RWPE2 (cell line): Measurements from ENCODE around the gene BCO2.
"Not testable (repeated sequence)": the region's sequence is repeated elsewhere in the genome, so short reads cannot be mapped to it uniquely, and the experiment has no call there.

Experiments used
- ATAC-seq: fragments of 200-7000 bp; cut with Tn5 transposase; 3 replicates; pipeline ENCODE4 v1.9.1; 2021; ENCODE audit warnings: low read depth
- DNase-seq: peaks from one replicate; pipeline ENCODE4 v3.0.0-alpha.2; 2020; ENCODE audit warnings: low spot score
- H3K27ac ChIP-seq: fragments of 450-650 bp; 2 replicates; pipeline ENCODE4 v1.5.1; 2017; ENCODE audit warnings: mild to moderate bottlenecking; ENCODE audit not compliant: poor library complexity, severe bottlenecking
- H3K27me3 ChIP-seq: fragments of 250-450 bp; sonication (Bioruptor Pico); 2 replicates; pipeline ENCODE4 v1.5.1; 2021; ENCODE audit warnings: mild to moderate bottlenecking, moderate library complexity; ENCODE audit not compliant: insufficient read depth, poor library complexity, severe bottlenecking
- H3K36me3 ChIP-seq: fragments of 250-450 bp; sonication (Bioruptor Pico); 2 replicates; pipeline ENCODE4 v1.5.1; 2020; ENCODE audit warnings: low read depth, mild to moderate bottlenecking, moderate library complexity
- H3K4me1 ChIP-seq: fragments of 250-450 bp; sonication (Bioruptor Pico); 2 replicates; pipeline ENCODE4 v1.5.1; 2021; ENCODE audit warnings: mild to moderate bottlenecking, moderate library complexity; ENCODE audit not compliant: insufficient read depth, poor library complexity, severe bottlenecking
- H3K4me3 ChIP-seq: fragments of 250-450 bp; sonication (Bioruptor Pico); 2 replicates; pipeline ENCODE4 v1.5.1; 2021; ENCODE audit warnings: mild to moderate bottlenecking, moderate library complexity; ENCODE audit not compliant: severe bottlenecking
- H3K9me3 ChIP-seq: fragments of 250-450 bp; sonication (Bioruptor Pico); 2 replicates; pipeline ENCODE4 v1.5.1; 2021; ENCODE audit warnings: mild to moderate bottlenecking, moderate library complexity; ENCODE audit not compliant: severe bottlenecking
- TF ChIP-seq, protein P1 (sequence below): fragments of 450-650 bp; IDR thresholded peaks from one replicate; pipeline ENCODE4 v1.5.1; 2017; ENCODE audit warnings: mild to moderate bottlenecking, moderate library complexity; ENCODE audit not compliant: poor library complexity, severe bottlenecking

Gene BCO2

DNA sequence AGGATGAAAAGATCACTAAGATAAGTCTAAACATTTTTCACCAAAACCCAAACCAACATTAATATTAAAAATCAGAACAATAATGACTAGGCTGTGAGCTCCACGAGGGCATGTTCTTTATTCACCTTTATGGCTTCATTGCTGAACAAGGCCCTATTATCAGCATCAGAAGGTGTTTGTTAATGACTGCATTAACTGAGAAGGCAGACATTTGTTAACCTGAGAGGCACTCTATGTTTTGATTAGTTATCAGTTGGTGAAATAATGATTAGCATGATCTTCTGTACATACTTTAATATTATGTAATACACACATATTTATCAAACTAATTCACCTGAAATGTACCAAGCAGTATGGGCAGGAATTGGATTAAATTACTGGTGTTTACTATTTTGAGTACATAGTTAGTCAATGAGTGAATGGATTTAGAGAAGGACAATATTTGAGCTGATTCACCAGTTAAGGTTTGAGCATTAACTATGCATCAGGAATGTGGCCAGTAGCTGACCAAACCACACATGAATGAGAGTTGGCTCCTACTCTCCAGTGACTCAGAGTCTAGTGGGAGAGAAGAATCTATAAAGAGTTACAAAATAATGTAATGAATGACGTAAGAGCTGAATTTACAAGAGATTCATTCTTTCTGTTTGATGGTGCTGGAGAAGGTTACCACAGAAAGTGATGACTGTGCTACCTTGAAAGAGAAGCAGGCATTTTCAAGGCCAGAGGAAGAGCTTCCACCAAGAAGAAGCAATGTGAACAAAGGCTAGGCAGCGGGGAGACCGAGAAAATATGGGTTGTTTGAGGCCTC is 18.2 kb upstream of the BCO2 start:
- H3K9me3 ChIP-seq, result no peaks in the 10 kb centered on the region
- peak overlapping the region; percentile 91 for H3K27ac ChIP-seq
- no peaks in the 10 kb centered on the region for H3K27me3 ChIP-seq
- DNase-seq (peak; percentile 74), ATAC-seq (peak; percentile 96)
- H3K36me3 ChIP-seq, result peaks cover 91% of the 10 kb centered on the region
- no peak overlapping the region for H3K4me3 ChIP-seq
- peaks cover 57% of the 10 kb centered on the region for H3K4me1 ChIP-seq
- TF ChIP-seq, protein P1, sequence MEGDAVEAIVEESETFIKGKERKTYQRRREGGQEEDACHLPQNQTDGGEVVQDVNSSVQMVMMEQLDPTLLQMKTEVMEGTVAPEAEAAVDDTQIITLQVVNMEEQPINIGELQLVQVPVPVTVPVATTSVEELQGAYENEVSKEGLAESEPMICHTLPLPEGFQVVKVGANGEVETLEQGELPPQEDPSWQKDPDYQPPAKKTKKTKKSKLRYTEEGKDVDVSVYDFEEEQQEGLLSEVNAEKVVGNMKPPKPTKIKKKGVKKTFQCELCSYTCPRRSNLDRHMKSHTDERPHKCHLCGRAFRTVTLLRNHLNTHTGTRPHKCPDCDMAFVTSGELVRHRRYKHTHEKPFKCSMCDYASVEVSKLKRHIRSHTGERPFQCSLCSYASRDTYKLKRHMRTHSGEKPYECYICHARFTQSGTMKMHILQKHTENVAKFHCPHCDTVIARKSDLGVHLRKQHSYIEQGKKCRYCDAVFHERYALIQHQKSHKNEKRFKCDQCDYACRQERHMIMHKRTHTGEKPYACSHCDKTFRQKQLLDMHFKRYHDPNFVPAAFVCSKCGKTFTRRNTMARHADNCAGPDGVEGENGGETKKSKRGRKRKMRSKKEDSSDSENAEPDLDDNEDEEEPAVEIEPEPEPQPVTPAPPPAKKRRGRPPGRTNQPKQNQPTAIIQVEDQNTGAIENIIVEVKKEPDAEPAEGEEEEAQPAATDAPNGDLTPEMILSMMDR, result no peak

DNA sequence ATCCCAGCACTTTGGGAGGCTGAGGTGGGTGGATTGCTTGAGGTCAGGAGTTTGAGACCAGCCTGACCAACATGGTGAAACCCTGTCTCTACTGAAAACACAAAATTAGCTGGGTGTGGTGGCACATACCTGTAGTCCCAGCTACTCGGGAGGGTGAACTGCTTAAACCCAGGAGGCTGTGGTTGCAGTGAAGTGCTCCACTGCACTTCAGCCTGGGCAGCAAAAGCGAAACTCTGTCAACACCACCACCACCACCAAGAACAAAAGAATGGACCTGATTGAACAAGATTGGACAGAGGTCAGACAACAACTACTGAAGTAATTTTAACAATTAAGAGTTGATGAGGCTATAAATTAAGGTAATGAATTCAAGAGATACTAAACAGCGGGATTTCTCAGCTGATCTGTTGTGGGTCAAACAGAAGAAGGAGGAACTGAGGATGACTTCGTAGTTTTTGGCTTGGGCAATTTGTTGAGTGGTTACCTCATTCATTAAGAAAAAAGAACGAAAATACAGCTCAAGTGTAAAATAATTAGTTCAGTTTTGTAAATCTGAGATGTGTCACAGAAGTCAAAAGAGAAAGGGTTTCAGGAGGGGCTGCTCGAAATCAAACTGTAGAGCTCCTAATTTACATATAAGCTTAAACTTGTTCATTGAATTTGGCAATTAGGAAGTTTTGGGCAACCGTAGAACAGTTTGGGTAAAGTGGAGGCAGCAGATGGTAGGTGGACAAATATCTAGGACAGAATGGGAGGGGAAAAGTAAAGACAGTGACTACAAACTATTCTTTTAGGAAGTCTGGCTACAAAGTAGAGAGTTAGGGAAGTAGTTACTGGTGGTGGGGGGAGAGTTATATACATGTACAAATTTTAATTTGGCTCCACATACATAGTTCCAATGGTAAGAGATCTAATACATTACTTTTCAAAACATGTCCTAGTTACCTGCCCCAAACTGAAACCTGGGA is 15.9 kb upstream of the BCO2 start:
- H3K27ac ChIP-seq, result peak overlapping the region; percentile 91

DNA sequence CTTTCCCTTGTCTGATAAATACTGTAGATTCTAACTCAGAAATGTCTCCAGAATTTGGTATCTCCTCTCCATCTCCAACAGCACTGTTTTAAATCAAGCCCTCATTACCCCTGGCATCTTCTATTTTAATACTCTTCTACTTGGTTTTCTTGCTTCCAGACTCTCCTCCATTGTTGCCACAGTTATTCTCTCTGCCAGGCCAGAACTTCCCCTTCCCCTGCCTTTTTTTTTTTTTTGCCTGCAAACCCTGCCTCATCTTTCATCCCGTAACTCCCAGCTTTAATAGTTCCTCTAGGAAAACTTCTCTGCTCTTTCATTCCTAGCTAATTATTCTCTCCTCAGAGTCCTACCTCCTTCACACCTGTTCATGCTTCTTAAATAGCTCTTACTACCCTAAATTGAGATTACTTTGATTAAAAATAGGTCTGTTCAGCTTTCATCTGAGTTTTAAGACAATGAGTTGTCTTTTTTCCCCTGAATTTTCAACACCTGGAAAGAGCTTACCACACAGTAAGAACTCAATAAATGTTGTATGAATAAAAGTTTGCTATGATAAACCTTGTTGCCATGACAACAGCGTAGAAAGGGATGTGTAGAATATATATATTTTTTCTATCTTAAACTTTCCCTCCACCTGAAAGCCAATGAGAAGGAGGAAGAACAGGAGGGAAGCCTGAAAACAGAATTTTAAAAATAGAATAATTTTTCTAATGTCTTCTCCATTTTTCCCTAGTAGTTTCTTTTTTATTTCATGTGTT is 15.0 kb upstream of the BCO2 start:
- DNase-seq, result no peak
- peaks cover 67% of the 10 kb centered on the region for H3K4me1 ChIP-seq

More for the DNA sequence above, 15.9 kb upstream of the BCO2 start:
- TF ChIP-seq, protein P1, result no peak
- ATAC-seq, result no peak
- no peaks in the 10 kb centered on the region for H3K27me3 ChIP-seq
- no peak for DNase-seq
- H3K4me3 ChIP-seq, result peak overlapping the region; percentile 5
- no peaks in the 10 kb centered on the region for H3K9me3 ChIP-seq
- peaks cover 60% of the 10 kb centered on the region for H3K4me1 ChIP-seq
- peaks cover 73% of the 10 kb centered on the region for H3K36me3 ChIP-seq

DNA sequence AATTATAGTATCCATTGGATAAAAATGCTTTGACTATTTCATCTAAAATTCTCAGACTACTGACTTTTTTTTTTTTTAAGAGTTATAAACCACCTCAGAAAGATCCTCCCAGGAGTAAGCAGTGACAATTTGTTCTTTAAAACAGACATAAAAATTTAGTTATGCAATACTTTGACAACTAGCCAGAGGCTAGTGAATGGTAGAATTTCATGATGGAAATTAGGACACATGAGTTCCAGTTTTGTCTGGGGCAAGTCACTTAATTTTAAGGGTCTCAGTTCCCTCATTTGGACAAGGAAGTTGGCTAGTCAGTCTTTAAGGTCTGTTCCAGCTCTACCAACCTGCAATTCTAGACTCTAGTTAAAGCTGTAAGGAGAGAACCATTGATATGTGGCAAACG is 14.3 kb upstream of the BCO2 start:
- H3K27ac ChIP-seq, result peak overlapping the region; percentile 91
- H3K9me3 ChIP-seq, result no peaks in the 10 kb centered on the region
- H3K27me3 ChIP-seq, result no peaks in the 10 kb centered on the region
- no peak for ATAC-seq
- H3K4me1 ChIP-seq, result peaks cover 71% of the 10 kb centered on the region
- TF ChIP-seq, protein P1, result no peak
- no peak for DNase-seq
- H3K36me3 ChIP-seq, result peaks cover 57% of the 10 kb centered on the region
- peak overlapping the region; percentile 11 for H3K4me3 ChIP-seq

More for the DNA sequence above, 15.0 kb upstream of the BCO2 start:
- Histone ChIP-seq H3K27me3 (no peaks in the 10 kb centered on the region), H3K9me3 (no peaks in the 10 kb centered on the region), H3K36me3 (peaks cover 64% of the 10 kb centered on the region), H3K27ac (peak overlapping the region; percentile 91), H3K4me3 (peak overlapping the region; percentile 11)
- no peak for ATAC-seq
- TF ChIP-seq, protein P1, result no peak

DNA sequence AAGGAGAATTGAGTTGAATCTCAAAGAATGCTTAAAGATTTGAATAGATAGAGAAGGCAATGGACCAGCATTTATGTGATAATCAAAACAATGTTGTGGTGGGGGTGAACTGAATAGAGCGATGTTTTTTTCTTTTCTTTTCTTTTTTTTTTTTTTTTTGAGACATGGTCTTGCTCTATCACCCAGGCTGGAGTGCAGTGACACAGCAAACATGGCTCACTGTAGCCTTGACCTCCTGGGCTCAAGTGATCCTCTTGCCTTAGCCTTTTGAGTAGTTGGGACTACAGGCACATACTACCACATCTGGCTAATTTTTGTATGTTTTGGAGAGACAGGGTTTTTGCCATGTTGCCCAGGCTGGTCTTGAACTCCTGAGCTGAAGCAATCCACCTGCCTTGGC is 13.1 kb upstream of the BCO2 start:
- ATAC-seq, H3K27me3 ChIP-seq, H3K9me3 ChIP-seq, DNase-seq: not testable (repeated sequence)
- peaks cover 69% of the 10 kb centered on the region for H3K4me1 ChIP-seq
- peaks cover 47% of the 10 kb centered on the region for H3K36me3 ChIP-seq
- peak overlapping the region; percentile 42 for H3K4me3 ChIP-seq
- peak overlapping the region; percentile 91 for H3K27ac ChIP-seq
